Gastroesophageal sphincter (tissue), 3 donors: ENCODE measurements around the gene SPPL3.

Source experiments
- POLR2A ChIP-seq, 2 donors: fragments of 450-650 bp; IDR thresholded peaks; one replicate each; pipeline ENCODE4 v1.6.1; 2017; ENCODE audit warnings: antibody characterized with exemption in 2 of 2, mild to moderate bottlenecking in 2 of 2, moderate library complexity in 1 of 2
- POLR2AphosphoS5 ChIP-seq: sonication (generic); formaldehyde crosslinking; IDR thresholded peaks from one replicate; pipeline ENCODE4 v1.6.1; 2017; ENCODE audit warnings: antibody characterized with exemption
- TF ChIP-seq, protein P1 (sequence below), 4 experiments: fragments of 200-600 bp in 2 of 4; fragments of 450-650 bp in 2 of 4; sonication (generic) in 1 of 4; IDR thresholded peaks; one replicate each; pipeline ENCODE4 v1.5.1; 2017 to 2019; ENCODE audit warnings: antibody characterized with exemption in 4 of 4, mild to moderate bottlenecking in 2 of 4, moderate library complexity in 2 of 4

DNA sequence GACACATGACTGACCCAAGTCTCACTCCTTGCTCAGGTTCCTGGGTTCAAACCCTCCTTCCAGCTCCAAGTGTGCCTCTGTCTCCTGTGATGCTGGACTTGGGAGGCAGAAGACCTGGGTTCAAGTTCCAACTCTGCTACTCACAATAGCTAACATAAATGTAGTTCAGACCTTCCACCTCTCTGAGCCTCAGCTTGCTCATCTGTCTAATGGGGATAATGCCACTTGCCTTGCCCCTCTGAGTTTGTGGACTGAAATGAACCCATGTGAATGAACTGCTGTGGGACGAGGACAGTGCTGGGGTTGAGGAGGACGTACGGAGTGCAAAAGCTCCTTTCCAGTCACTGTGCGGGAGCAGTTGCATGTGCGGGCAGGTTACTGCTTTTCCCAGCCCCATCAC lies 137.6 kb downstream of the SPPL3 start:
- TF ChIP-seq, protein P1, sequence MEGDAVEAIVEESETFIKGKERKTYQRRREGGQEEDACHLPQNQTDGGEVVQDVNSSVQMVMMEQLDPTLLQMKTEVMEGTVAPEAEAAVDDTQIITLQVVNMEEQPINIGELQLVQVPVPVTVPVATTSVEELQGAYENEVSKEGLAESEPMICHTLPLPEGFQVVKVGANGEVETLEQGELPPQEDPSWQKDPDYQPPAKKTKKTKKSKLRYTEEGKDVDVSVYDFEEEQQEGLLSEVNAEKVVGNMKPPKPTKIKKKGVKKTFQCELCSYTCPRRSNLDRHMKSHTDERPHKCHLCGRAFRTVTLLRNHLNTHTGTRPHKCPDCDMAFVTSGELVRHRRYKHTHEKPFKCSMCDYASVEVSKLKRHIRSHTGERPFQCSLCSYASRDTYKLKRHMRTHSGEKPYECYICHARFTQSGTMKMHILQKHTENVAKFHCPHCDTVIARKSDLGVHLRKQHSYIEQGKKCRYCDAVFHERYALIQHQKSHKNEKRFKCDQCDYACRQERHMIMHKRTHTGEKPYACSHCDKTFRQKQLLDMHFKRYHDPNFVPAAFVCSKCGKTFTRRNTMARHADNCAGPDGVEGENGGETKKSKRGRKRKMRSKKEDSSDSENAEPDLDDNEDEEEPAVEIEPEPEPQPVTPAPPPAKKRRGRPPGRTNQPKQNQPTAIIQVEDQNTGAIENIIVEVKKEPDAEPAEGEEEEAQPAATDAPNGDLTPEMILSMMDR (IDR thresholded peaks at IDR 0.05) = no peak
- TF ChIP-seq POLR2A (IDR thresholded peaks at IDR 0.05) (no peak), POLR2AphosphoS5 (no peak)
